NCI-H1694 (cell line): ENCODE results near the gene REV3L.
"Not testable (repeated sequence)": the region's sequence is repeated elsewhere in the genome, so short reads cannot be mapped to it uniquely, and the experiment has no call there.

Source experiments
- DNase-seq: peaks from one replicate; lab custom pipeline; 2025; lab: John Stamatoyannopoulos, UW

The REV3L gene

DNA sequence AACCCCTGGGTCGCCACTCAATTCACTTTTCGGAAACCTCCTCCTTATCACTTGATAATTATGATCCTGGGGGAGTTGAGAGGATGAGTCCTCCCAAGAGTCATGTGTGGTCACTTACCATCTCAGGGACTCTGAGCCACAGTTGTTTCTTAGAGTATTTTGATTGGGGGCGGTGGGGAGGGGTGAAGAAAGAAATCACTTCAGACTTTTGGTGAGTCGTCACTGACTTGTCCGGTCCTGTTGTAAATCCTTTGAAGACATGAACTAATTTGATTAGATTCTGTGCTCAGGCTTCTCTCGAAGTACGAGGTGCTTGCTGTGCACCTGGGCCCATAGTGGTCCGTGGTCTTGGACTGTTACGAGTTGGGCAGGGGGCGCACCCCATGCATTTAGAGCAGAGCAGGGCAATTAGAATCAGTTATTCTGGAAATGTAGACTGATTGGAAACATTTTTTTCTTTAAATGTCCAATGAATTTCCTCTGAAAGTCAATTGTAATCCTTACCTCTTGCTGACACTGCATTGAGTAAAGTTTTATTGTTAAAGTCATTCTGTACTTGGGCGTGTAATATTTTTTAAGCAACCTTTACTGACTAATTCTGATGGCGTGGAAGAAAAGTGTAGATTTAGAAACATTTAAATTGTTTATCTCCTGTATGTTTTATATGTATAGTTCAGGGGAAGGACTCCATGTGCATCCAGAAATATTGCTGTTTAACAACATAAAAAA is 222.3 kb downstream of the REV3L start:
- DNase-seq: no peak

- DNase-seq: peak; percentile 92
These were observed 223.8 kb downstream of the REV3L start for GRCh38 chr6:111259089-111259831.

DNA sequence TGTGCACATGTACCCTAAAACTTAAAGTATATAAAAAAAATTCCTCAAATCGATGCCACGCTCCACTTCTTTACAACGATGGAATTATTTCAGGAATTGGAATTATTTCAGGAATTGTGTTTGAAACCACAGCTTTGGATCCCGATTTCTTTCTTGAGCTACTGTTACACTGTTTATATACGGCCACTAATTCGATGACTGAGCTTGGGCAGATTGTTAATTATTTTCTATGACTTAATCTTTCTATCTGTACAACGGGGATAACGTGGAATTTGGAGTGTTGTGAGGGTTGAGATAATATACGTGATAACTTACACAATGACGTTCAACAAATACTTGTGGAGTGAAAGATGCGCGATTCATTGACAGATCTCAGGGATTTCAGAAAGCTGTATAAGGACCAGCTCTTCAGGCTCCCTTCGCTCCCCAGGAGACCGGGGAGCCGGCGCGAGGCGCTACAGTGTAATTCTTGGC is 224.4 kb downstream of the REV3L start:
- no peak for DNase-seq

- no peak for DNase-seq
These were observed 225.0 kb downstream of the REV3L start for GRCh38 chr6:111258010-111258409.

DNA sequence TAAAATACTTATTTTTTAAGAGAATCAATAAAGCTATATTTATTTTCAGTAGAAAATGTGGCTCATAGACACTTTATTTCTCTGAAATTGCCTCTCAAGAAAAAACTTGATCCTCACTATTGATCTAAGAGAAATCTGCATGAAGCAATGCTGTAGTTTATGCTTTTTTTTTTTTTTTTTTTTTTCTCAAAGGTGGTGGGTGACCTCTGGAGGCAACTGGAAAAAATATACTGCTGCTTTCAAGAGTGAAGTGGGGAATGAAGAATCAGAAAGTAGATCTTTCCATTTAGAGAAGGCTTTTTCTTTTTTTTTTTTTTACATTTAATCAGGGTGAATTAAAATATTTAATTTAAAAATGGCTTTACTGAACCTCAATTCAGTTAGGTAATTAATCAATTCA is 226.4 kb downstream of the REV3L start:
- DNase-seq: no peak

- DNase-seq: not testable (repeated sequence)
These were observed 227.2 kb downstream of the REV3L start for GRCh38 chr6:111255838-111256237.

GRCh38 chr6:111254779-111255166 is 228.2 kb downstream of the REV3L start:
- no peak for DNase-seq

DNA sequence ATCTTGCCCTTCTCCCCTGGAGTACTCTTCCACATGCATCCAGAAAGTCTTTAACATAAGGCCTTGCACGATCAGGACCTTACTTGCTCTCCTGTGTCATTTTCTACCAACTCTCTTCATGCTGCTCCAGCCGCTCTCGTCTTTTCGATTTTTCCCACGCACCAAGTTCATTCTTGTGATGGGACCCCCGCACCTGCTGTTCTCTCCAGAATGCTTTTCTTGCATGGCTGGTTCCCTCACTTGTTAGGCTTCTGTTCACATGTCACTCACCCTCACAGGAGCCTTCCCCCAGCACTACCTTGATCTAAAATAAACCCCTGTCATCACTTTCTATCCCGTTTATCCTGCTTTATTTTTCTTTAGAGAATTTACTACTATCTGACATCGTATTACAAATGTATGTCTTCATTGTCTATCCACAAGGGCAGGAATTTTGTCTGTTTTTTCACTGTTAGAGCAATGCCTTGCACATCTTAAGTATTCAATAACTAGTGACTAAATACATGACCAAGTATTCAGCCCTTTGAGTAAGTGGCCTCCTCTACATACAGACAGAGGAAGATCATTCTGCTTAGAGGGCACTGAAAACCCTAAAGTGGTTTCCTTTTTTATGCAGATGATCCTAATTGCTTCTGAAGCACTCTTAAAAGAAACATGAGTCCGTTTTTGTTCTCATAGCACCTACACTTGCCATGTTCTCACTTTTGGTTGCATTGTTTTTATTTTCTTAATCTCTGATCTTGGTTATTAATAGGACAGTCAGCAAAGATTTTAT is 228.8 kb downstream of the REV3L start:
- no peak for DNase-seq

GRCh38 chr6:111252726-111253125 is 230.3 kb downstream of the REV3L start:
- no peak for DNase-seq

GRCh38 chr6:111250791-111251354 is 232.1 kb downstream of the REV3L start:
- DNase-seq: no peak
